SIG-M5 (cell line): ENCODE results near the gene NCK1.
"Not testable (repeated sequence)": the region's sequence is repeated elsewhere in the genome, so short reads cannot be mapped to it uniquely, and the experiment has no call there.

Source experiments
- DNase-seq: peaks from one replicate; lab custom pipeline; 2025; lab: John Stamatoyannopoulos, UW

NCK1 gene

DNA sequence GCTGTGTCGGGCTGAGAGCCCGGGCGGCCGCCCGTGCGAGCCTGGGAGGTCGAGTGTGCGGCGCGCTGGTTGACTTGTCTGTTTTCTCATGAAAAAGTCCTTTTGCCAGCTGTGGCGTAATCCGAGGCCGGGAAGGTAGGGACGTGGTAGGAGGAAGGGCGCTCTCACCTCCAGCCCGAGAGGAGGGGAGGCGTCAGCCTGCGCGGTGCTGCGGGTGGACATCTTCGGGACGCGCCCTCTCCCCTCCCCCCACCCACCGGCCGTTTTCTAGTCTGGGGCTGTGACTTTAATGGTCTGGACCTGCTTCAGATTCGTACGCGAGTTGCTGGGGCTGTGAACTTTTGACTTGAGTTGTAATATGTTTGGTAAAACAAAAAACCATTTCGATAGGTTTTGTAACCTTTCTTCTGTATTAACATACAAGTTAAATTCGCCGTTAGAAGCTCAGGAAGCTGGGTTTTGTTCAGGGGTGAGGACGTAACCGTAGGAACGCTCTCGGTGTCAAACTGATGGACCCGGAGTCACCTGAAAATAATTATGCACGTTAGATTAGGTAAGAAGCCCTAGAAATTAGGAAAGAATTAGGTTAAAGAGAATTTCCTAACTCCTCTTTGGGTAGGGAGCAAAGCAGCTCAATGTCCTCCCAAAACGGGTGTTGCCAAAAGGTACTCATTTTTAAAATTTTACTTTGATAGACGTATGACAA, 762 bp downstream of the NCK1 start:
- no peak for DNase-seq

DNA sequence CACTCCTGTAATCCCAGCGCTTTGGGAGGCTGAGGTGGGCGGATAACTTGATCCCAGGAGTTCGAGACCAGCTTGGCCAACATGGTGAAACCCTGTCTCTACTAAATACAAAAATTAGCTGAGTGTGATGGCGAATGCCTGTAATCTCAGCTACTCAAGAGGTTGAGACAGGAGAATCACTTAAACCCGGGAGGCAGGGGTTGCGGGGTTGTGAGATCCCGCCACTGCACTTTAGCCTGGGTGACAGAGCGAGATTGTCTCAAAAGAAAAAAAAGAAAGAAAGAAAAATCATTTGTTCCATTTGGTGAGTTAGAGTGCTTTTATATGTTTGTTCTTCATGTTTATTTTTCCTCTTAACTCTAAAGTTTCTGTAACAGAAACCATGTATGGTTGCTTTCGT, 7.3 kb downstream of the NCK1 start:
- DNase-seq = no peak

DNA sequence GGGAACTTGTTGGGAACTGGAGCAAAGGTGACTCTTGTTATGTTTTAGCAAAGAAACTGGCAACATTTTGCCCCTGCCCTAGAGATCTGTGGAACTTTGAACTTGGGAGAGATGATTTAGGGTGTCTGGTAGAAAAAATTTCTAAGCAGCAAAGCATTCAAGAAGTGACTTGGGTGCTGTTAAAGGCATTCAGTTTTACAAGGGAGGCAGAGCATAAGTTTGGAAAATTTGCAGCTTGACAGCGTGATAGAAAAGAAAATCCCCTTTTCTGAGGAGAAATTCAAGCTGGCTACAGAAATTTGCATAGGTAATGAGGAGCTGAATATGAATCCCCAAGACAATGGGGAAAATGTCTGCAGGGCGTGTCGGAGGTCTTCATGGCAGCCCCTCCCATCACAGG, 10.2 kb downstream of the NCK1 start:
- not testable (repeated sequence) for DNase-seq

DNA sequence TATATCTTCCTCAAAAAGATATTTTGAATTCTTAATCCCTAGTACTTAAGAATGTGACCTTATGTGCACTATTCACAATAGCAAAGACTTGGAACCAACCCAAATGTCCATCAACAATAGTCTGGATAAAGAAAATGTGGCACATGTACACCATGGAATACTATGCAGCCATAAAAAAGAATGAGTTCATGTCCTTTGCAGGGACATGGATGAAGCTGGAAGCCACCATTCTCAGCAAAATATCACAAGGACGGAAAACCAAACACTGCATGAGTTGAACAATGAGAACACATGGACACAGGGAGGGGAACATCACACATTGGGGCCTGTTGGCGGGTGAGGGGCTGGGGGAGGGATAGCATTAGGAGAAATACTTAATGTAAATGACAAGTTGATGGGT, 17.5 kb downstream of the NCK1 start:
- not testable (repeated sequence) for DNase-seq

DNA sequence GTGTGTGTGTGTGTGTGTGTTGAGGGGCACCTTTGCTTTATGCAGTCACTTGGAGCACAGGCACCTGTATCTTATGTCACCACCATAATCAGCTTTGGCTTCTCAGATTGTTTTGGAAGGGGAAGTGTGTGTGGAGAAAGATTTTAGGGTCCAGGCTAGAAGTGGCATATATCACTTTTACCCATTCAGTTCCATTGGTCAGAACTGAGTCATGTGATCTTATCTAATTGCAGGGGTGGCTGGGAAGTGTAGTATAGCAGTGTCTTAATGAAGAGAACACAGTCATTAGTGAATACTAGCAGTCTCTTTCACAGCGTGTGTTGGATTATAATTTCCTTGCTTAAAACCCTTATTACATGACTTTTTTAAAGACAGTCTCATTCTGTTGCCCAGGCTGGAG, 20.6 kb downstream of the NCK1 start:
- DNase-seq = no peak

DNA sequence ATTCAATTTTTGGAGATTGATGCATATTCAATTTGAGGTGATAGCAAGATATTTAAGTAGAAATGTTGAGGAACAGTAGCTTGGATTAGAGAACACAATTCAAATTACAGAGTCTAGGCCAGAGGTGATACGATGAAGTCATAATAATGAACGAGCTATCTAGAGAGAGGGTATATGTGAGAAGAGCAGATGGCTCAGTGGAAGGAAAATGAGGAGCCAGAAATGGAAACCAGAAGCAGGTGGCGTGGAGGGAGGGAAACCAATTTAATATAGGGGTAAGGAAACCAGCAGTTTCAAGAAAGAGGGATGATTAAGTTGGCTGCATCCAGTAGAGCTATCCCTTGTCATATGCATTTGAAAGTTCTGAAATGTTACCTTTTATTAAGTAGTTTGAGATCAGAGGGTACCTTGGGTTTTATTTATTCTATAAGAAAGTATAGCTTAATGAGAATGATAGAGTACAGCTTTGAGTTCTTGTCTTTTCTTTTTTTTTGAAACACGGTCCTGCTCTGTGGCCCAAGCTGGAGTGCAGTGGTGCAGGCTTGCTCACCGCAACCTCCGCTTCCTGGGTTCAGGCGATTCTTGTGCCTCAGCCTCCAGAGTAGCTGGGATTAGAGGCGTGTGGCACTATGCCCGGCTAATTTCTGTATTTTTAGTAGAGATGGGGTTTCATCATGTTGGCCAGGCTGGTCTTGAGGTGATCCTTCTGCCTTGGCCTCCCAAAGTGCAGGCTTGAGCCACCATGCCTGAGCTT, 22.1 kb downstream of the NCK1 start:
- DNase-seq = no peak

DNA sequence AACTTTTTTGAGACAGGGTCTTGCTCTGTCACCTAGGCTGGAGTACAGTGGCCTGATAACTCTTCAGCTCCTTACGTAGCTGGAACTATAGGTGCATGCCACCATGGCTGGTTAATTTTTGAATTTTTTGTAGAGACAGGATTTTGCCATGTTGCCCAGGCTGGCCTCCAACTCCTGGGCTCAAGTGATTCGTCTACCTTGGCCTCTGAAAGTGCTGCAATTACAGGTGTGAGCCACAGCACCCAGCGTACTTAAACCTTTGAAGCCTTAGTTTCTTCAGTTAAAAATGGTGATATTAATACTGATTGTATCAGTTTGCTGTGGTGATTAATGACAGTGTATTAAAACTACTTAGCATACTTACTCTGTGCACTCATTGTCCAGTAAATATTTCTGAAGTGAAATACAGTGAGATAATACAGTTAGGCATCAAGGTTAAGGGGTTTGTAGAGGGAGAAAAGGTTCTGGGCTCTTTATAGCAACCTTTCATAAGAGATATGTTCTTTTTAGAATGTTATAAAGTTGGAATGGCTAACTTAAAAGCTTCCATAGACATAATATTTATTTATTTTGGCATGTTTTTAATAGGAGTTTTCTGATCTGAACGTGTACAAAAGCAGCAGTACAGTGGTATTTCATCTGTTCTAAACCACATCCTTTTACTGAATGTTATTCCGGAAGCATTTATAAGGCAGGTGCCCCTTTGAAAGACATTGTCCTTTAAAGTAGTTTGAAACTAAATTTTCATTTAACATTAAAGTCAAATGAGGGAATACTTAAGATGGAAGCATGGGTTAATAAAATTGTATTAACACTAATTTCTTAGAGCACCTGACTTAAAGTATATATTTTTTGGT, 23.6 kb downstream of the NCK1 start:
- DNase-seq = no peak

DNA sequence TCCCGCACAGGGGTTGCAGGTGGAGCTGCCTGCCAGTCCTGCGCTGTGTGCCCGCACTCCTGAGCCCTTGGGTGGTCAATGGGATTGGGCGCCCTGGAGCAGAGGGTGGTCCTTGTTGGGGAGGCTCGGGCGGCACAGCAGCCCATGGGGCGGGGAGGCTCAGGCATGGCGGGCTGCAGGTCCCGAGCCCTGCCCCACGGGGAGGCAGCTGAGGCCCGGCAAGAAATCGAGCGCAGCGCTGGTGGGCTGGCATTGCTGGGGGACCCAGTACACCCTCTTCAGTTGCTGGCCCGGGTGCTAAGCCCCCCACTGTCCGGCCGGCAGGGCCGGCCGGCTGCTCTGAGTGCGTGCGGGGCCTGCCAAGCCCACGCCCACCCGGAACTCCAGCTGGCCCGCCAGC, 27.9 kb downstream of the NCK1 start:
- no peak for DNase-seq

DNA sequence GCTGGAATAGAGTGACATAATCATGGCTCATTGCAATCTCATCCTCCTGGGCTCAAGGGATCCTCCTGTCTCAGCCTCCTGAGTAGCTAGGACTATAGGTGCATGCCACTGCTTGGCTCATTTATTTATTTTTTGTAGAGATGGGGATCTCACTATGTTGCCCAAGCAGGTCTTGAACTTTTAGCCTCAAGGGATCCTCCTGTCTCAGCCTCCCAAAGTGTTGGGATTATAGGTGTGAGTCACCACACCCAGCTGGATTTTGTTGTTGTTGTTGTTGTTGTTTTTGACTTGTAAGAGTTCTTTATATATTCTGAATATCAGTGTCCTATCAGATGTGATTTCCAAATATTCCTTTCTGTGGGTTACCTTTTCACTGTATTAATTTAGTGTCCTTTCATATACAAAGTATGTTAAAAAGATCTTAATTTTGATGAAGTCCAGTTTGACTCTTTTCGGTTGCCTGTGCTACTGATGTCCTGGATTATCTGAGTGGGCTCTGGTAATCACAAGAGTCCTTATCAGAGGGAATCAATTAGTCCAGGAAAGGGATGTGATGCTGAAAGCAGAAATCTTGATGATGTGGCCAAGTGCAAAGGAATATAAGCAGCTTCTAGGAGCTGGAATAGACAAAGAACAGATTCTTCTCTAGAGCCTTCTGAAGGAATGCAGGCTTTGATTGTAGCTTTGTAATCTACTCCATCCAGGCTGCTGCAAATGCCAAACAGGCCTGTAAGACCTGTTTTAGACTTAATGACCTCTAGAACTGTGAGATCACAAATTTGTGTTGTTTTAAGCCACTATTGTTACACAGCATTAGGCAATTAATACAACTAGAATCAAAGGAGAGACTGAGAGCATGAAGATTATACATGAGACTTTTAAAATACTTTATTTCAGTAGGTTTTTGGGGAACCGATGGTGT, 30.2 kb downstream of the NCK1 start:
- DNase-seq = no peak

DNA sequence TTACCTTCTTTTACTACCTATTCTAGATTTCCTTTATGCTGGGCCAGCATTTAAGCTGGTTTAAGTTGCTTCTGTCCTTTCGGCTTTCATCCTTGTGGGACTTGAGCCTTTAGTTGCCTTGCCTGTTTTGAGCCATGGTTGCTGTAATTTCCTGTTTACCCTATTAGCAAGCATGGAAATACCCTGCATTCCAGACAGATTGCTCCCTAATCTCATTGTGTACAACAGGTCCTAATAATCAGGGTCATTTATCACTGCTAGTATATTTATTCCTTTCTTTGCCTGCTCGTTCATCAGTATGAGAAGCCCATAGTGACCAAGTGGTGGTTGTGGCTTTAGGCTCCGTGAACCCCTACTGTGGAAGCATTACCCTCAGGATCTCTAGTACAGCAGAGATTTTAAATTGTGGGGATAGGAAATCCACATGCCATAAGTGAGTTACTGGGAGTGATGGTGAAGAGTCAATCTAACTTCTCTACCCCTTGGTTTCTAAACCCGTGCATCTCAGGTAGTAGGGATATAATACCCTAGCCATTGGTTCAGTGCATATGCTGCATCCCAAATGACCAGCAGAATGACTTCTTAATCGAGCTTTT, 31.9 kb downstream of the NCK1 start:
- no peak for DNase-seq

DNA sequence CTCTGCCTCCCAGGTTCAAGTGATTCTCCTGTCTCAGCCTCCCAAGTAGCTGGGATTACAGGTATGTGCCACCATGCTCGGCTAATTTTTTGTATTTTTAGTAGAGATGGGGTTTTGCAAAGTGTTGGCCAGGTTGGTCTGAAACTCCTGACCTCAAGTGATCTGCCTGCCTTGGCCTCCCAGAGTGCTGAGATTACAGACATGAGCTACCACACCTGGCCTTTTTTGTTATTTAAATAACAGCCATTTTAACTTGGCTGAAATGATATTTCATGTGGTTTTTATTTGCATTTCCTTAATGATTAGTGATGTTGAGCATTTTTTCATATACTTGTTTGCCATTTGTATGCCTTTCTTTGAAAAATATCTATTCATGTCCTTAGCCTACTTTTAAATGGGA, 35.2 kb downstream of the NCK1 start:
- DNase-seq = not testable (repeated sequence)

DNA sequence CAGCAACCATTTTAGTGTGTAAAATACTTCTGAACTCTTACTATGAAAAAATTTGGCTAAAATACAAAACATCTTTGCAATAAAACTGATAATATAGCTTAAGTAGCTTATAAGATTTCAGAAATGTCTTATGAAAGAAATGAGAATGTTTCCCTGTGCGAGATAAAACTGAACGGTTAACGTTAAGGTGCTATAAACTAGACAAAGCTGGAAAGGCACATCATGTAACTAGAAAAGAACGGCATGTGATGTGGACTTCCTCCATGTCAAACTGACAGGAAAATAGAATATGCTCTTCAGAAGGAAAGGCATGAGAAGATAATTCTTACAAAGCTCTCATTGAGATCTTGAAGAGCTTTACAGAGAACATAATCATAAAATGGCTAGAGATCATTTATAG, 36.5 kb downstream of the NCK1 start:
- no peak for DNase-seq

DNA sequence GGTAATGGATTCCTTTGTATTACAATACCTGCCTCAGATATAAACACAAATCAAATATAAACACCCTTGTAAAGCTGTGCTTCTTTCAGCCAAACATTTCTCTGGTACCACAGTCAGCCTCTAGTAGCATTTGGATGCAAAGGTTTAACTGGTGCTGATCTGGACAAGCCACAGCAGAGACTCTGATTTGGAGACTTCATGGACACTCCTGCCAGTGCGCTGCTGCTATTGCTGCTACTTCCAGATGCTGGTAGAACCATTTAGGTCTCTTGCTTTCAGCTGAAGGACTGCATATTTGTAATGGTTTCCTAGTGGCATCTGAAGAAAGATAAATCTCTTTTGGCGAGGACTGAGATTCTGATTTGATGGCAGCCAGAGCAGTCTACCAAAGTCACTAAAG, 36.9 kb downstream of the NCK1 start:
- no peak for DNase-seq

DNA sequence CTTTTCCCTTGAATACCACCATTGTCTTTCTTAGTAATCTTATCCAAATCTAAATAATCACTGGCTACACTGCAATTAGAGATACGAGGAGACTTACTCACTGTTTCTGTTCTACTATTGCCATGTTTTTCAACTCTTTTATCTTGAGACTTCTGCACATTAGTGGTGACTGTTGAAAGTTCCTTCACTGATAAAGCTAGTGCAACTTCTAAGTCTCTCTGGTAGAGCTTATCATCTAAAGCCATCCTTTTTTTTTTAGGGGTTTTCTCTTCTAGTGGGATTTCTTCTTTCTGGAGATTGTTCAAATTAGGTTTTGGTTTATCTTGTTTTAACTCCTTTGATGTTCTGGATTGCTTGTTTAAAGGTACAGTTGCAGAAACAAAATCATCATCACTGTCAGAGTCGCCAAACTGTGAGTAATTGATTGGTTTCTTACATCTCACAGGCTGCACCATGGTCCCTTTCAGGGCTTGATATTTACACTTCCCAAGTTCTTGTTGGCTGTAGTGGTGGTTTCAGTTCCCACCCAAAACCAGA, 37.7 kb downstream of the NCK1 start:
- DNase-seq = no peak

DNA sequence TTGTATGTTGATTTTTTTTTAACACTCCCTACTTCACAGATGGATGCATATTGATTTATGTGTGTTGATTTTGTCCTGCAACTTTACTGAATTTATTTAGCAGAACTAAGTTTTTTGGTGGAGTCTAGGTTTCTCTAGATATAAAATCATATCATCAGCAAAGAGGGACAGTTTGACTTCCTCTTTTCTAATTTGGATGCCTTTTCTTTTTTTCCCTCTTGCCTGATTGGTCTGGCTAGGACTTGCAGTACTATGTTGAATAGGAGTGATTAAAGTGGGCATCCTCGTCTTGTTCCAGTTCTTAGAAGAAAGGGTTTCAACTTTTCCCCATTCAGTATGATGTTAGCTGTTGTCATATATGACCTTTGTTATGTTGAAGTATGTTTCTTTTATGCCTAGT, 38.7 kb downstream of the NCK1 start:
- DNase-seq = not testable (repeated sequence)

DNA sequence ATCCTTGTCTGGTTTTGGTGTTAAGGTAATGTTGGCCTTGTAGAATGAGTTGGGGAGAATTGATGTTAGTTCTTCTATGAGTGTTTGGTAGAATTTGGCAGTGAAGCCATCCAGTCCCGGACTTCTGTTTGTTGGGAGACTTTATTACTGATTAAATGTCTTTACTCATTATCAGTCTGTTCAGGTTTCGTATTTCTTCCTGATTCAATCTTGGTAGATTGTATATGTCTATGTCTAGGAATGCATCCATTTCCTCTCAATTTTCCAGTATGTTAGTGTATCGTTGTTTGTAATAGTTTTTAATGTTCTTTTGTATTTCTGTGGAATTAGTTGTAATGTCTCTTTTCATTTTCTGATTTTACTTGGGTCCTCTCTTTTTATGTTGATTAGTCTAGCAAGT, 39.4 kb downstream of the NCK1 start:
- no peak for DNase-seq

DNA sequence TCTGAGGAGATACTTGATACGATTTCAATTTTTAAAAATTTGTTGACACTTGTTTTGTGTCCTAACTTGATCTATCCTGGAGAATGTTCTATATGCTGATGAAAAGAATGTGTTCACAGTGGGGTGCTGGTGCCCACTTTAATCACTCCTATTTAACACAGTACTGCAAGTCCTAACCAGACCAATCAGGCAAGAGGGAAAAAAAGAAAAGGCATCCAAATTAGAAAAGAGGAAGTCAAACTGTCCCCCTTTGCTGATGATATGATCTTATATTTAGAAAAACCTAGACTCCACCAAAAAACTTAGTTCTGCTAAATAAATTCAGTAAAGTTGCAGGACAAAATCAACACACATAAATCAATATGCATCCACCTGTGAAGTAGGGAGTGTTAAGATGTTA, 40.5 kb downstream of the NCK1 start:
- DNase-seq = not testable (repeated sequence)

DNA sequence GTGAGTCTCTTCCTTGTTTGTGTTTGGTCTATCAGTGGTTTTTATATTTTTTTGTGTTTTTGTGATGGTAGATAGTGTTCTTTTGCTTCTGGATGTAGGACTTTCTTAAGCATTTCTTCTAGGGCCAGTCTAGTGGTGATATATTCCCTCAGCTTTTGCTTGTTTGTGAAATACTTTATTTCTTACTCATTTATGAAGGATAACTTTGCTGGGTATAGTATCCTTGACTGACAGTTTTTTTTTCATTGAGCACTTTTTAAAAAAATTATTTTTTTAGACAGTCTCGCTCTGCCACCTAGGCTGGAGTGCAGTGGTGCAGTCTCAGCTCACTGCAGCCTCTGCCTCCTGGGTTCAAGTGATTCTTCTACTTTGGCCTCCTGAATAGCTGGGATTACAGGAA, 41.9 kb downstream of the NCK1 start:
- no peak for DNase-seq

DNA sequence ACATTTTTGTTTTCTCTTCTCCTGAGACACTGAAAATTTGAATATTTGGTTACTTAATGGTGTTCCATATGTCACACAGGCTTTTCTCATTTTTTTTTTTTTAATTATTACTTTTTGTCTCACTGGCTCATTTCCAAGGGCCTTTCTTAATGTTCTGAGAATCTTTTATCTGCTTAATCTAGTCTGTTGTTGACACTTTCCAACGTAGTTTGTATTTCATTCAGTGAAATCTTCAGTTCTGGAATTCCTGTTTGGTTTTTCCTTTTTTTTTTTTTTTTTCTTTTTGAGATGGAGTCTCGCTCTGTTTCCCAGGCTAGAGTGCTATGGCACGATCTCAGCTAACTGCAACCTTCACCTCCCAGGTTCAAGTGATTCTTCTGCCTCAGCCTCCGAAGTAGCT, 42.7 kb downstream of the NCK1 start:
- no peak for DNase-seq

DNA sequence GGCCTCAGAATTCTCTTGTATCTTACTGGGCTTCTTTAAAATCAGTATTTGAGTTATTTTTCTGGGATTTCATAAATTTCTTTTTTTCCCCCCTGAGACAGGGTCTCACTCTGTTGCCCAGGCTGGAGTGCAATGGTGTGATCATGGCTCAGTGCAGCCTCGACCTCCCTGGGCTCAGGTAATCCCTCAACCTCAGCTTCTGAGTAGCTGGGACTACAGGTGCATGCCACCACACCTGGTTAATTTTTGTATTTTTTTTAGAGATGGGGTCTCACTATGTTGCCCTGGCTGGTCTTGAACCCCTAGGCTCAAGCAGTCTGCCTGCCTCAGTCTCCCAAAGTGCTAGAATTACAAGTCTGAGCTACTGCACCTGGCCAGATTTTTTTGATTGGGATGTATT, 43.5 kb downstream of the NCK1 start:
- DNase-seq = no peak

DNA sequence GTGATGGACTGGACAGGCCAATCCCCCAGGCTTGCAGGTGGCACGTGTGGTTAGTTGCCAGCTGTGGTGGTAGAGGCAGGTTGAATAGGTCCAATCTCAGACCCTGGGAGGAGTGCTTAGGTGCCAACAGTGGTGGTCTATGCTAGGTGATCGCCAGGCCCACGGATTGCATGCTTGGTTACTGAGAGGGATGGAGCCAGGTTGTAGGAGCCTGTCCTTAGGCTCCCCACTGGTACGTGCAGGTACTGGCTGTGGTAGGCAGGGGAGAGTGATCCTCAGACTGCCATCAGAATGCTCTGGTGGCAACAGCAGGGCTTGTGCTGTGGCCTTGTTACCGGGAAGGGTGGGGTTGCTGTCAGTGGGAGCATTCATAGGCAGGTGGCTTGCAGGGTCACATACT, 44.7 kb downstream of the NCK1 start:
- DNase-seq = no peak
